Spleen (tissue), 7 donors: Measurements from ENCODE around the gene LCE1E.

Source experiments
- CTCF ChIP-seq, 11 experiments: fragments of 200-600 bp in 7 of 11; fragments of 450-650 bp in 4 of 11; sonication (generic) in 4 of 11; IDR thresholded peaks in 8 of 11; conservative IDR thresholded peaks in 3 of 11; 1 replicate in 7 of 11; 2 replicates in 4 of 11; pipeline versions ENCODE4 v1.4.0 to v1.8.0; 2016 to 2021; ENCODE audit warnings: antibody characterized with exemption in 11 of 11, inconsistent platforms in 4 of 11, mild to moderate bottlenecking in 1 of 11
- POLR2A ChIP-seq, 3 donors: fragments of 450-650 bp; IDR thresholded peaks; one replicate each; pipeline ENCODE4 v1.5.1; 2017; ENCODE audit warnings: antibody characterized with exemption in 3 of 3, mild to moderate bottlenecking in 1 of 3
- POLR2AphosphoS5 ChIP-seq, 3 donors: sonication (generic); formaldehyde crosslinking; IDR thresholded peaks; one replicate each; pipeline ENCODE4 v1.5.1; 2017; ENCODE audit warnings: antibody characterized with exemption in 3 of 3
- donor health status: DM: no; HTN: no; CAD: no; lungs with moderate emphysema.
- donor health status: DM: no; HTN: no; CAD: no.
- donor health status: DM: no; HTN: no; CAD: no.

- TF ChIP-seq POLR2A (IDR thresholded peaks at IDR 0.05) (no peak), CTCF (IDR thresholded peaks at IDR 0.05 in 8 of 11, conservative IDR thresholded peaks at IDR 0.05 in 3 of 11) (no peak), POLR2AphosphoS5 (IDR thresholded peaks at IDR 0.05) (no peak)
These were observed 9.6 kb downstream of the LCE1E start for GRCh38 chr1:152795686-152796085.
